Astrocyte of the spinal cord (primary cell): ENCODE results near the gene ZNF793.

Experiments used
- DNase-seq: peaks from one replicate; pipeline ENCODE4 v3.0.0; 2011; ENCODE audit warnings: low read depth, low spot score
- H3K4me3 ChIP-seq: 2 replicates; pipeline ENCODE4 v1.5.1; 2011; ENCODE audit warnings: low read depth, mild to moderate bottlenecking, low read length, moderate library complexity
- CTCF ChIP-seq: IDR thresholded peaks from 2 replicates; pipeline ENCODE4 v1.5.1; 2012; ENCODE audit warnings: low read depth, mild to moderate bottlenecking, low read length, inconsistent platforms
- in situ Hi-C: cut with HindIII; loops from 2 replicates; pipeline ENCODE4 v1.10.0; 2017; ENCODE audit warnings: low sequenced_read_pairs

ZNF793 gene

GRCh38 chr19:37470216-37470615, 36.5 kb upstream of the ZNF793 start:
- no peak overlapping the region for H3K4me3 ChIP-seq
- DNase-seq: no peak
- in situ Hi-C loops: no loop called here
- no peak for TF ChIP-seq CTCF

- DNase-seq: no peak
- TF ChIP-seq CTCF: no peak
- in situ Hi-C loops: no loop called here
- H3K4me3 ChIP-seq: no peak overlapping the region
Measured at GRCh38 chr19:37472165-37472564, 34.6 kb upstream of the ZNF793 start.

- in situ Hi-C loops: no loop called here
- DNase-seq: peak; percentile 6
- no peak for TF ChIP-seq CTCF
- no peak overlapping the region for H3K4me3 ChIP-seq
Measured at GRCh38 chr19:37484406-37485168, 22.2 kb upstream of the ZNF793 start.

GRCh38 chr19:37492213-37492612, 14.5 kb upstream of the ZNF793 start:
- no peak for TF ChIP-seq CTCF
- in situ Hi-C loops: no loop called here
- H3K4me3 ChIP-seq: no peak overlapping the region
- no peak for DNase-seq

GRCh38 chr19:37505958-37506386, 767 bp upstream of the ZNF793 start:
- in situ Hi-C loops: no loop called here
- H3K4me3 ChIP-seq: peak overlapping the region; percentile 75
- TF ChIP-seq CTCF: no peak
- no peak for DNase-seq

- in situ Hi-C loops: no loop called here
- DNase-seq: no peak
- no peak for TF ChIP-seq CTCF
- H3K4me3 ChIP-seq: peak overlapping the region; percentile 75
Measured at GRCh38 chr19:37507167-37507464, 377 bp downstream of the ZNF793 start.
